ENCODE data around the gene LAYN.

DNA sequence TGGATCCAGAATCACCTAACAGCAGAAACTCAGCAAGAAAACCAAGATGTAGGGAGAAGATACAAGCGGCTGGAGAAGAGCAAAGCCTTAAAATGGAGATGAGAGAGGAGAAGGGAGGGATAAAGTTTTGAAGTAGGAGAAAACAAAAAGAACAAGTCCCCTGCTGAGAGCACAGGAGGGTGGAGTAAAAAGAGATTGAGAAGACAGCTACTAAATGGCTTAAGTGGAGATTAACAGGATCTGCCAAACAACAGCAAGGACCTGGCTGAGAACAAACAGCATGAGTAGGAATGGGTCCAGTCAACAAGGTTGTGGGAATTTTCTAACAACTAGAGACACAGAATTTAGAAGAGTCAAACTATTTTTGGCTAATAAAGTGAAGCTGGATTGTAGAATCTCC lies 46.5 kb upstream of the LAYN start:
- TF ChIP-seq POLR2A (IDR thresholded peaks at IDR 0.05): no peak
- TF ChIP-seq, protein P1, sequence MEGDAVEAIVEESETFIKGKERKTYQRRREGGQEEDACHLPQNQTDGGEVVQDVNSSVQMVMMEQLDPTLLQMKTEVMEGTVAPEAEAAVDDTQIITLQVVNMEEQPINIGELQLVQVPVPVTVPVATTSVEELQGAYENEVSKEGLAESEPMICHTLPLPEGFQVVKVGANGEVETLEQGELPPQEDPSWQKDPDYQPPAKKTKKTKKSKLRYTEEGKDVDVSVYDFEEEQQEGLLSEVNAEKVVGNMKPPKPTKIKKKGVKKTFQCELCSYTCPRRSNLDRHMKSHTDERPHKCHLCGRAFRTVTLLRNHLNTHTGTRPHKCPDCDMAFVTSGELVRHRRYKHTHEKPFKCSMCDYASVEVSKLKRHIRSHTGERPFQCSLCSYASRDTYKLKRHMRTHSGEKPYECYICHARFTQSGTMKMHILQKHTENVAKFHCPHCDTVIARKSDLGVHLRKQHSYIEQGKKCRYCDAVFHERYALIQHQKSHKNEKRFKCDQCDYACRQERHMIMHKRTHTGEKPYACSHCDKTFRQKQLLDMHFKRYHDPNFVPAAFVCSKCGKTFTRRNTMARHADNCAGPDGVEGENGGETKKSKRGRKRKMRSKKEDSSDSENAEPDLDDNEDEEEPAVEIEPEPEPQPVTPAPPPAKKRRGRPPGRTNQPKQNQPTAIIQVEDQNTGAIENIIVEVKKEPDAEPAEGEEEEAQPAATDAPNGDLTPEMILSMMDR (IDR thresholded peaks at IDR 0.05): no peak

Data from gastroesophageal sphincter (tissue), 3 donors.